GM19467 (cell line): ENCODE measurements around the gene CCDC117.
"Not testable (repeated sequence)": the region's sequence is repeated elsewhere in the genome, so short reads cannot be mapped to it uniquely, and the experiment has no call there.

Source experiments
- ATAC-seq: cut with Tn5 transposase; IDR thresholded peaks from one replicate; pipeline ENCODE4 v1.9.1; 2021; ENCODE audit warnings: mild to moderate bottlenecking, moderate library complexity; ENCODE audit not compliant: unreplicated experiment

CCDC117 gene

GRCh38 chr22:28824455-28824854, 52.0 kb downstream of the CCDC117 start:
- ATAC-seq = not testable (repeated sequence)

DNA sequence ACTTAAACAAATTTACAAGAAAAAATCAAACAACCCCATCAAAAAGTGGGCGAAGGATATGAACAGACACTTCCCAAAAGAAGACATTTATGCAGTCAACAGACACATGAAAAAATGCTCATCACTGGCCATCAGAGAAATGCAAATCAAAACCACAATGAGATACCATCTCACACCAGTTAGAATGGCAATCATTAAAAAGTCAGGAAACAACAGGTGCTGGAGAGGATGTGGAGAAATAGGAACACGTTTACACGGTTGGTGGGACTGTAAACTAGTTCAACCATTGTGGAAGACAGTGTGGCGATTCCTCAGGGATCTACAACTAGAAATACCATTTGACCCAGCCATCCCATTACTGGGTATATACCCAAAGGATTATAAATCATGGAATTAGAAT, 53.9 kb downstream of the CCDC117 start:
- not testable (repeated sequence) for ATAC-seq

DNA sequence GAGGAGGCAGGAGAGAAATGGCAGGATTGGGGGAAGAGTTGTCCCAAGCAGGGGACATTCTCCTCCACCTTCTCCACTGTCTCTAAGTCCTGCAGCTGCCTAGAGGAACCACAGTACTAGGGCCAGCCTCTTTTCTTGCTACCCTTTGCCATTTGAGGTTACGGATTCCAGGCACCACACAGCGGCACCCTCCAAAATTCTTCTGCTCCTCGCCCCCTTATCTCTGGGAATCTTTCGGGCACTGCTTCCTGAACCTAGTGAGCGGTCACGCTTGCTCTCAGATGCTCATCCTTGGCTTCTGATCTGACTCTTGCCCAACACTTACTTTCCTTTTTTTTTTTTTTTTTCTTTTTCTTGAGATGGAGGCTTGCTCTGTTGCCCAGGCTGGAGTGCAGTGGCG, 54.4 kb downstream of the CCDC117 start:
- no peak for ATAC-seq

GRCh38 chr22:28829358-28830181, 57.1 kb downstream of the CCDC117 start:
- ATAC-seq = no peak

DNA sequence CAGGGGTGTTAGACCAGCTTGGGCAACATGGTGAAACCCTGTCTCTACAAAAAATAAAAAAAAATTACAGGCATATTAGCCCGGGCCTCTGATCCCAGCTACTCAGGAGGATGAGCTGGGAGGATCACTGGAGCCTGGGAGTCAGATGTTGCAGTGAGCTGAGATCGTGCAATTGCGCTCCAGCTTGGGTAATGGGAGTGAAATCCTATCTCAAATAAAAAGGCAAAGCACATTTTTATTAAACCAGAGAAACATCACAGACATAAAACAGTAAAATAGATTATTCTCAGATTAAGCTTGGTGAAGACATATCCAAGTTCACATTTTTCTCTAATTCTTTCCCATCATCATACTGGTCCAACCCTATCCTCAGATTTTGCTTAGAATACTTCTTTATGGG, 57.9 kb downstream of the CCDC117 start:
- no peak for ATAC-seq

DNA sequence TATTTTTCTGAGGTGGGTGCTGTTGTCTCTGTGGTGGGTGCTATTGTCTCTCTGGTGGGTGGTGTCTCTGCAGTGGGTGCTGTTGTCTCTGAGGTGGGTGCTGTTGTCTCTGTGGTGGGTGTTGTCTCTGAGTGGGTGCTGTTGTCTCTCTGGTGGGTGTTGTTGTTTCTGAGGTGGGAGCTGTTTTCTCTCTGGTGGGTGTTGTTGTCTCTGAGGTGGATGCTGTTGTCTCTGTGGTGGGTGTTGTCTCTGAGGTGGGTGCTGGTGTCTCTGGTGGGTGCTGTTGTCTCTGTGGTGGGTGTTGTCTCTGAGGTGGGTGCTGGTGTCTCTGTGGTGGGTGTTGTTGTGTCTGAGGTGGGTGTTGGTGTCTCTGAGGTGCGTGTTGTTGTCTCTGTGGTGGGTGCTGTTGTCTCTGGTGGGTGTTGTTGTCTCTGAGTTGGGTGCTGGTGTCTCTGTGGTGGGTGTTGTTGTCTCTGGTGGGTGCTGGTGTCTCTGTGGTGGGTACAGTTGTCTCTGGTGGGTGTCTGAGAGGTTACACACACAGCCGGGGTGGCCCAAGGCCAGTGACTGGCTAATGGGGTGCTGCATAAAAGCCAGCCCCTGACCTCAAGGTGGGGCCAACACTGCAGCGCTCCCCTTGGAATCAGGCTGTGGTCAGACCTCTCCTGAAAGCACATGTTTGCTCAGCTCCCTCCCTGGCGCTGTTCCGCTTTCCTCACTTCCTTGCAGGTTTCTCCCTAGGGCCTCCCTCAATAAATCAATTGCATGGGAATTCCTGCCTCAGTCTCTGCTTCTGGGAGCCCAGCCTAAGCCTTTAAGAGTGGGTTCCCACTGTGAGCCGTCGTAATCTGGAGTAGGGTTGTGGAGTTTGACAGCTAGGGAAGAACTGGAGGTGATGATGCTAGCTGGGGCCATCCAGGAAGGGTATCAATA, 58.9 kb downstream of the CCDC117 start:
- no peak for ATAC-seq

DNA sequence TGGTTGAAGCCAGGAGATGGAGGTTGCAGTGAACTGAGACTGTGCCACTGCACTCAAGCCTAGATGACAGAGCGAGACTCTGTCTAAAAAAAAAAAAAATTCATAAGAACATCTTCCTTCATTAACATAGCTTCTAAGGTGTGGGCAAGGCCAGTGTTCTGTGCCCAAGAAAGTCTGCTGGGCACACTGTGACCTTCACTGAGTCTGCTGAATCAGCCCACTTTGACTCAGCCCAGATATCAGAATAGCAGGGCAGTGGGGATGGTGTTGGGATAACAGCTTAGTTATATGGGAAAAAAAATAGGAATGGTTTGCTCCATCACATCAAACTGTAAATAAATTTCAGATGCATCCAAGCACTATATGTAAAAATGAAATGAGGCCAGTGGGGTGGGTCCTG, 60.2 kb downstream of the CCDC117 start:
- no peak for ATAC-seq

- ATAC-seq = no peak
Measured at GRCh38 chr22:28833276-28833923, 60.9 kb downstream of the CCDC117 start.

DNA sequence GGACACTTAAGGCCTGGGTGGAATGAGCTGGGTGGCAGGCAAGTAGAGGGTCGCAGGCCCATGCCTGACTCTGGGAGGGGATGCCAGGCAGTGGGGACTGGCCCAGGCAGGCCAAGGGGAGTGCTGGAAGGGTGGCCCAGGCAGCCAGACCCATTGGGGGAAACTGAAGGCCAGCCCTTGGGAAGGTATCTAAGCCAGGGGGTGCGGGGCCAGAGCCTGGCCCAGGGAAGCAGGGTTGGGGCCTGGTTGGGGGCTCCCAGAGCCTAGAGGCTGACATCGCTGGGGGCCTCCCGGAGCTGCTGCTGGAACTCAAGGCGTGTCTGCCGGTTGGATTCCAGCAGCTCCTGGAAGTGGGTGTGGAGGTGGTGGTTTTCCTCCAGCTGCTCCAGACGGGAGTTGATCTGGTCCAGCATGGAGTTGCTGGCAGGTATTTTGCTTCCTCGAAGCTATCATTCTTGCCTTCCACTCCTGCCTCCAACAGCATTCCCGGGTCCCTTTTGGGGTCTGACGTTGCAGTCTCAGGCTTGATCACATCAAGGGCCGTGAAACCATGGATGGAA, 63.2 kb downstream of the CCDC117 start:
- ATAC-seq = no peak

DNA sequence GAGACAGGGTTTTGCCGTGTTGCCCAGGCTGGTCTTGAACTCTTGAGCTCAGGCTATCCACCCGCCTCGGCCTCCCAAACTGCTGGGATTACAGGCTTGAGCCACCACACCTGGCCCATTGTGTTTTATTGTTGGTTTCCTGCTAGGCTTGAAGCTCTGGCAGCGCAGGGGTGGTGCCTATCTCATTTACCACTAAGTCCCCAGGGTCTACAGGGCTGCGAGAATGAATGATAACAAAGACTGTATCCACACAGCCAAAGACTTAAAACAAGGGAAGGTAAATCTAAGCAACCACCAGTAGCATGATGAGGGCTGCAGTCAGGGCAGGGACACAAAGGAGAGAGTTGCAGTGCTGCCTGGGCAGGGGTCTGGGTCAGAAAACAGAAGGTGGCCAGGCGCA, 65.1 kb downstream of the CCDC117 start:
- no peak for ATAC-seq
